Kasumi-1 (cell line): Measurements from ENCODE around the gene LRCH1.

Experiments
- DNase-seq, 2 experiments: peaks; one replicate each; lab custom pipeline; 2025; lab: John Stamatoyannopoulos, UW

Gene LRCH1

DNA sequence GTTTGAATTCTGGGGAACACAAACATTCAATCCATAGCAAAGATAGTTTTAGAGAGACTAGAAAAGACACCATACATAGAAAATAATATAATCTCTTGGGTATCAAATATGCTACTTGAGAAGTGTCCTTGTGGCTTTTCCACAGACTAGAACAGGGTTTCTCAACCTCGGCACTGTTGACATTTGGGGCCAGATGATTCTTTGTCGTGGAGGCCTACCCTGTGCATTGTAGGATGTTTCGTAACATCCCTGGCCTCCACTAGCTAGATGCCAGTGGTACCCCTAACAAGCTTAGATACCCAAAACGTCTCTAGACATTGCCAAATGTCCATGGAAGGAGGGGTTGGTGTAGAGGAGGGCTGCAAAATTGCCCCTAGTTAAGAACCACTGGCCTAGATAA, 246.2 kb downstream of the LRCH1 start:
- no peak for DNase-seq

- DNase-seq = no peak
These were observed 248.9 kb downstream of the LRCH1 start for GRCh38 chr13:46801858-46802257.
